GM23248 (cell line): ENCODE results near the gene TMEM132C.

Experiments used
- EZH2 ChIP-seq: fragments of 200-600 bp; sonication (generic); IDR thresholded peaks from 2 replicates; pipeline ENCODE4 v1.6.1; 2018; ENCODE audit warnings: antibody characterized with exemption, mild to moderate bottlenecking; ENCODE audit not compliant: insufficient read depth, poor library complexity, severe bottlenecking
- EZH2phosphoT487 ChIP-seq: fragments of 200-600 bp; sonication (generic); IDR thresholded peaks from 2 replicates; pipeline ENCODE4 v1.6.1; 2018; ENCODE audit warnings: antibody characterized with exemption, moderate library complexity, mild to moderate bottlenecking, low read depth; ENCODE audit not compliant: insufficient read depth

DNA sequence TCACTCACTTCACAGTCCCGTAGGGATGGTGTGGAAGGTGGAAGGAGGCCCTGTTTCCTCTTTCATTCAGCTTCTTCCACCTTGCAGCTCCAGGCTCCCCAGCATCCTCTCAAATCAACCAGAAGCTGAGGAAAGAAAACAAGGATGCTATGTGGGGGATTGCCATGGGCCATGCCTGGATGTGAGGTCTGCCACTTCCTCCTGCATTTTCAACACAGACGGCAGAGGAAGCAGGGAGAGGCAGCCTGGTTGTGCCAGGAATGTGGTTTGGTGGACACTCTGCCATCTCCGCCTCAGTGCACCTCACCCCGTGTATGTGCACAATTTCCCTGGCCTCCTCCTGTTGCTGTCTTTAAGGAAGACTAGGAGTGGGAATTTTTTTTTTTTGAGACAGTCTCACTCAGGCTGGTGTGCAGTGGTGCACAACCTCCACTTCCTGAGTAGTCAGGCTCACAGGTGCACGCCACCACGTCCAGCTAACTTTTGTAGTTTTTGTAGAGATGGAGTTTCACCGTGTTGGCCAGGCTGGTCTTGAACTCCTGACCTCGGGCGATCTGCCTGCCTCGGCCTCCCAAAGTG is 457.6 kb downstream of the TMEM132C start:
- TF ChIP-seq EZH2 = no peak
- no peak for TF ChIP-seq EZH2phosphoT487
